HG02642 (cell line): ENCODE data around the gene VTN.

Source experiments
- ATAC-seq: cut with Tn5 transposase; IDR thresholded peaks from one replicate; pipeline ENCODE4 v1.9.1; 2021; ENCODE audit warnings: mild to moderate bottlenecking; ENCODE audit not compliant: unreplicated experiment, poor library complexity

Gene VTN

GRCh38 chr17:28370744-28371103 is 617 bp upstream of the VTN start:
- no peak for ATAC-seq

- ATAC-seq = no peak
These were observed 448 bp downstream of the VTN start for GRCh38 chr17:28369684-28370034.

GRCh38 chr17:28368915-28369683 is 1.0 kb downstream of the VTN start:
- ATAC-seq = no peak

GRCh38 chr17:28368306-28368831 is 1.7 kb downstream of the VTN start:
- no peak for ATAC-seq

- ATAC-seq = no peak
These were observed 2.3 kb downstream of the VTN start for GRCh38 chr17:28367641-28368305.

- no peak for ATAC-seq
These were observed 3.5 kb downstream of the VTN start for GRCh38 chr17:28366605-28367004.

- ATAC-seq = no peak
These were observed 4.6 kb downstream of the VTN start for GRCh38 chr17:28365487-28365886.

GRCh38 chr17:28364665-28365363 is 5.3 kb downstream of the VTN start, which contains the start of gene SEBOX:
Gene SEBOX, minus strand, starts transcription at chr17:28365199. Its CDS starts 48 bp downstream, at chr17:28365151.
- ATAC-seq = no peak

GRCh38 chr17:28363776-28364650 is 6.1 kb downstream of the VTN start:
- no peak for ATAC-seq

- no peak for ATAC-seq
These were observed 6.9 kb downstream of the VTN start for GRCh38 chr17:28363186-28363585.

- no peak for ATAC-seq
These were observed 12.3 kb downstream of the VTN start for GRCh38 chr17:28357901-28358197.

GRCh38 chr17:28357061-28357900 is 12.8 kb downstream of the VTN start, which contains the start of gene POLDIP2:
Gene POLDIP2, minus strand, starts transcription at chr17:28357527. Its CDS starts 79 bp downstream, at chr17:28357448.
- ATAC-seq = peak; percentile 97

GRCh38 chr17:28350271-28350670 is 19.8 kb downstream of the VTN start:
- ATAC-seq = no peak

GRCh38 chr17:28348979-28349378 is 21.1 kb downstream of the VTN start:
- ATAC-seq = no peak

GRCh38 chr17:28347261-28347891 is 22.7 kb downstream of the VTN start:
- no peak for ATAC-seq

GRCh38 chr17:28346746-28347246 is 23.3 kb downstream of the VTN start:
- no peak for ATAC-seq

GRCh38 chr17:28346199-28346580 is 23.9 kb downstream of the VTN start:
- no peak for ATAC-seq

GRCh38 chr17:28345419-28346198 is 24.5 kb downstream of the VTN start:
- no peak for ATAC-seq
